GM12878 (cell line): ENCODE measurements around the gene CFAP300.

Experiments used
- EGR1 ChIP-seq, 2 experiments: IDR thresholded peaks; 1 replicate in 1 of 2; 2 replicates in 1 of 2; pipeline ENCODE4 v1.6.1; 2011 to 2012; ENCODE audit warnings: low read depth in 2 of 2, low read length in 2 of 2, borderline replicate concordance in 1 of 2, mild to moderate bottlenecking in 1 of 2, moderate library complexity in 1 of 2
- GABPA ChIP-seq: IDR thresholded peaks from 2 replicates; pipeline ENCODE4 v1.6.1; 2014; ENCODE audit warnings: antibody characterized with exemption, low read depth, mild to moderate bottlenecking, inconsistent platforms
- RAD21 ChIP-seq: IDR thresholded peaks from 2 replicates; pipeline ENCODE4 v1.6.1; 2011; ENCODE audit warnings: mild to moderate bottlenecking, low read depth, low read length, moderate library complexity; ENCODE audit not compliant: insufficient read depth
- ZBED1 ChIP-seq: IDR thresholded peaks from 2 replicates; pipeline ENCODE4 v1.6.1; 2016; ENCODE audit warnings: borderline replicate concordance
- TF ChIP-seq, protein P1 (sequence below), 3 experiments: IDR thresholded peaks in 2 of 3; conservative IDR thresholded peaks in 1 of 3; 2 replicates each; pipeline ENCODE4 v1.5.1; 2011; ENCODE audit warnings: low read depth in 3 of 3, low read length in 3 of 3, mild to moderate bottlenecking in 3 of 3, control low read depth in 2 of 3, moderate library complexity in 2 of 3, inconsistent platforms in 1 of 3, mixed read lengths in 1 of 3; ENCODE audit not compliant: control insufficient read depth in 2 of 3, insufficient read depth in 1 of 3; ENCODE audit errors: extremely low read depth in 1 of 3

DNA sequence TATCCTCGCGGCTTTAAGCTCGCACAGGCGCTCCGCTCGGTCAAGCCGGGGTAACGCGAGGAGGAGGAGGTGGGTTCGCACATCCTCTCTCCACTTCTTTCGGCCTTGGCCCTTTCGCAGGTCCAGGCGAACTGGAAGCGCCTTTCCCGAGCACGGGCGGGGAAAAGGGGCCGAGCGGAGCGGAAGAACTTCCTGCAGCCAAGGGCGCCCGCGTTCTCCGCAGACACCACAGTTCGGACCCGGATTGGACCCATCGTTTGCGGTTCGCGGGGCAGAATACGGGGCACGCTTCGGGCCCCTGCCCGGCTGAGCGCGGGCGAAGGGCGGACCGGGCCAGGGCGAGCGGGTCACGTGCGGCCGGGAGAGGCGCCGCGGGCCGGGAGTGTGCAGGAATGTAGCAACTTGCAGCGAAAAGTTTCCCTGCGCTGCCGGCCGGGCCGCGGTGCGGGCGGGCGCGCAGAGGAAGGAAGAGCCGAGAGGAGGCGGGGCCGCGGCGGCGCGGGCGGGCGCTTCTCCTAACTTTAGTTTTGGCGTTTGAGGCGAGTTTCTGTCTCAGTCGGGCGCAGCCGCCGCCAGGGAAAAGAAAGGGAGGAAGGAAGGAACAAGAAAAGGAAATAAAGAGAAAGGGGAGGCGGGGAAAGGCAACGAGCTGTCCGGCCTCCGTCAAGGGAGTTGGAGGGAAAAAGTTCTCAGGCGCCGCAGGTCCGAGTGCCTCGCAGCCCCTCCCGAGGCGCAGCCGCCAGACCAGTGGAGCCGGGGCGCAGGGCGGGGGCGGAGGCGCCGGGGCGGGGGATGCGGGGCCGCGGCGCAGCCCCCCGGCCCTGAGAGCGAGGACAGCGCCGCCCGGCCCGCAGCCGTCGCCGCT is 62.9 kb downstream of the CFAP300 start, which contains the start of gene YAP1:
- TF ChIP-seq EGR1 (IDR thresholded peaks at IDR 0.05; ENCODE audit: borderline replicate concordance in 1 of 2, low read depth in 2 of 2, low read length in 2 of 2) (peak in 1 of 2 experiments; percentile 31; a peak in 1 of 3 replicates), RAD21 (no peak), GABPA (0 out of 2 replicates have a peak, but pooled peaks have one; percentile 14), ZBED1 (no peak)
- TF ChIP-seq, protein P1, sequence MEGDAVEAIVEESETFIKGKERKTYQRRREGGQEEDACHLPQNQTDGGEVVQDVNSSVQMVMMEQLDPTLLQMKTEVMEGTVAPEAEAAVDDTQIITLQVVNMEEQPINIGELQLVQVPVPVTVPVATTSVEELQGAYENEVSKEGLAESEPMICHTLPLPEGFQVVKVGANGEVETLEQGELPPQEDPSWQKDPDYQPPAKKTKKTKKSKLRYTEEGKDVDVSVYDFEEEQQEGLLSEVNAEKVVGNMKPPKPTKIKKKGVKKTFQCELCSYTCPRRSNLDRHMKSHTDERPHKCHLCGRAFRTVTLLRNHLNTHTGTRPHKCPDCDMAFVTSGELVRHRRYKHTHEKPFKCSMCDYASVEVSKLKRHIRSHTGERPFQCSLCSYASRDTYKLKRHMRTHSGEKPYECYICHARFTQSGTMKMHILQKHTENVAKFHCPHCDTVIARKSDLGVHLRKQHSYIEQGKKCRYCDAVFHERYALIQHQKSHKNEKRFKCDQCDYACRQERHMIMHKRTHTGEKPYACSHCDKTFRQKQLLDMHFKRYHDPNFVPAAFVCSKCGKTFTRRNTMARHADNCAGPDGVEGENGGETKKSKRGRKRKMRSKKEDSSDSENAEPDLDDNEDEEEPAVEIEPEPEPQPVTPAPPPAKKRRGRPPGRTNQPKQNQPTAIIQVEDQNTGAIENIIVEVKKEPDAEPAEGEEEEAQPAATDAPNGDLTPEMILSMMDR (IDR thresholded peaks at IDR 0.05 in 2 of 3, conservative IDR thresholded peaks at IDR 0.05 in 1 of 3; ENCODE audit: control insufficient read depth in 2 of 3, extremely low read depth in 1 of 3, insufficient read depth in 1 of 3, low read depth in 3 of 3, low read length in 3 of 3): no peak
